Esophagus muscularis mucosa (tissue), 4 donors: ENCODE measurements around the gene LINC01488. TPM values are rescaled to one million over a fixed set of nuclear protein-coding genes. Genes with fewer than 3 reads are reported as not detected.

Experiments
- DNase-seq: peaks from one replicate; pipeline ENCODE4 v3.0.0-alpha.2; 2017; ENCODE audit errors: extremely low spot score
- H3K27ac ChIP-seq, 4 donors: fragments of 200-600 bp; sonication (generic); replicated peaks in 1 of 4; 1 replicate in 3 of 4; 2 replicates in 1 of 4; pipeline ENCODE4 v1.5.1; 2016 to 2019; ENCODE audit warnings: mild to moderate bottlenecking in 1 of 4
- H3K27me3 ChIP-seq, 4 donors: fragments of 200-600 bp; sonication (generic); one replicate each; pipeline versions ENCODE4 v1.5.1 to v1.6.0; 2016 to 2019
- H3K36me3 ChIP-seq, 4 donors: fragments of 200-600 bp; sonication (generic); one replicate each; pipeline ENCODE4 v1.5.1; 2016 to 2019
- H3K4me1 ChIP-seq, 4 donors: fragments of 200-600 bp; sonication (generic); one replicate each; pipeline ENCODE4 v1.5.1; 2016 to 2019
- H3K4me3 ChIP-seq, 4 donors: fragments of 200-600 bp; sonication (generic); 1 replicate in 2 of 4; 2 replicates in 2 of 4; pipeline ENCODE4 v1.5.1; 2016 to 2019; ENCODE audit warnings: mild to moderate bottlenecking in 4 of 4, moderate library complexity in 1 of 4
- H3K9me3 ChIP-seq, 4 donors: fragments of 200-600 bp; sonication (generic); 1 replicate in 3 of 4; 2 replicates in 1 of 4; pipeline ENCODE4 v1.5.1; 2016 to 2019
- EP300 ChIP-seq: sonication (generic); formaldehyde crosslinking; IDR thresholded peaks from one replicate; pipeline ENCODE4 v1.6.1; 2017; ENCODE audit warnings: antibody characterized with exemption
- POLR2A ChIP-seq: fragments of 450-650 bp; IDR thresholded peaks from one replicate; pipeline ENCODE4 v1.6.1; 2017; ENCODE audit warnings: antibody characterized with exemption, moderate library complexity, mild to moderate bottlenecking, low read depth
- POLR2AphosphoS5 ChIP-seq, 2 donors: sonication (generic); formaldehyde crosslinking; IDR thresholded peaks; one replicate each; pipeline ENCODE4 v1.6.1; 2017; ENCODE audit warnings: antibody characterized with exemption in 2 of 2
- WGBS: methylation state at CpG from one replicate; pipeline ENCODE4 v1.1.5; 2018; 5-methylcytosine and 5-hydroxymethylcytosine counted together
- intact Hi-C: fragments of 100-400 bp; cut with DNase I; formaldehyde crosslinking; loops from one replicate; pipeline ENCODE4 v1.15.1; 2023
- total RNA-seq, 4 donors: library from RNA; depleted of rRNA; stranded (reverse); fragments of >200 nt; gene quantifications; one replicate each; pipeline versions ENCODE4 v1.1.0 to v1.2.1, GENCODE V29; 2016
- TF ChIP-seq, protein P1 (sequence below), 3 experiments: fragments of 200-600 bp in 2 of 3; fragments of 450-650 bp in 1 of 3; sonication (generic) in 2 of 3; IDR thresholded peaks; one replicate each; pipeline ENCODE4 v1.5.1; 2017 to 2019; ENCODE audit warnings: antibody characterized with exemption in 3 of 3, mild to moderate bottlenecking in 2 of 3, moderate library complexity in 1 of 3

LINC01488 gene
- total RNA-seq, 4 donors from 2014 or later = not detected

DNA sequence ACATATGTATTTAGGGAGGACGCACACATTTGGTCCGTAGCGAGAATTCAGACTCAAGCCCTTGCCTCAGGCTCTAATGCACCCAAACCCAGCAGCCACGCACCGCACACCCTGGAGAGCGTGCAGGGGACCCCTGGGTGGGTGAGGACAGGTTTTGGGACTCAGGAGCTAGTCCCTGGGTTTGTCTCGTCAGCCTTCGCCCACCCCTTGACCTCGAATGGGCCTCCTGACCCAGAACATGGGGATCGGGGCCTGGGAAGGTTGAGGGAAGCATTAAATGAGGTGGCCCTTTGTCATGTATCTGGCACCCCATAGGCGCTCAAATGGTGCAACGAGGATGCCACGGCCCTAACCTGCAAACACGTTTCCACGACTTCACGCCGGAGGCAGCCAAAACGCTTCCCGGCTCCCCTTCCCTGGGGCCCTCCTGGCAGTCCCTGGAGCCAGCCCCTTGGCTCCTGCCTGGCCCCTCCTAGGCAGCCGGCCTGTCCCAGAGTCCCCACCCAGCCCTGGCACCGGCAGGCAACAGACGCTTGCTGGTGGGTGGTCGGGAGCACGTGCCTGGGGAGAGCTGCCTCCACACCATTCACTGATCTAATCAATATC lies 5.5 kb upstream of the LINC01488 start:
- Histone ChIP-seq H3K4me3 (no peak overlapping the region), H3K9me3 (peaks cover 0 to 5% (median 2%) of the 10 kb centered on the region in 4 donors), H3K36me3 (no peaks in the 10 kb centered on the region), H3K27ac (no peak overlapping the region), H3K4me1 (peaks cover 17 to 37% (median 31%) of the 10 kb centered on the region in 4 donors), H3K27me3 (peaks cover 0 to 10% (median 0%) of the 10 kb centered on the region in 4 donors)
- no peak for TF ChIP-seq POLR2AphosphoS5 (IDR thresholded peaks at IDR 0.05)
- no peak for TF ChIP-seq EP300
- no peak for TF ChIP-seq POLR2A
- TF ChIP-seq, protein P1, sequence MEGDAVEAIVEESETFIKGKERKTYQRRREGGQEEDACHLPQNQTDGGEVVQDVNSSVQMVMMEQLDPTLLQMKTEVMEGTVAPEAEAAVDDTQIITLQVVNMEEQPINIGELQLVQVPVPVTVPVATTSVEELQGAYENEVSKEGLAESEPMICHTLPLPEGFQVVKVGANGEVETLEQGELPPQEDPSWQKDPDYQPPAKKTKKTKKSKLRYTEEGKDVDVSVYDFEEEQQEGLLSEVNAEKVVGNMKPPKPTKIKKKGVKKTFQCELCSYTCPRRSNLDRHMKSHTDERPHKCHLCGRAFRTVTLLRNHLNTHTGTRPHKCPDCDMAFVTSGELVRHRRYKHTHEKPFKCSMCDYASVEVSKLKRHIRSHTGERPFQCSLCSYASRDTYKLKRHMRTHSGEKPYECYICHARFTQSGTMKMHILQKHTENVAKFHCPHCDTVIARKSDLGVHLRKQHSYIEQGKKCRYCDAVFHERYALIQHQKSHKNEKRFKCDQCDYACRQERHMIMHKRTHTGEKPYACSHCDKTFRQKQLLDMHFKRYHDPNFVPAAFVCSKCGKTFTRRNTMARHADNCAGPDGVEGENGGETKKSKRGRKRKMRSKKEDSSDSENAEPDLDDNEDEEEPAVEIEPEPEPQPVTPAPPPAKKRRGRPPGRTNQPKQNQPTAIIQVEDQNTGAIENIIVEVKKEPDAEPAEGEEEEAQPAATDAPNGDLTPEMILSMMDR (IDR thresholded peaks at IDR 0.05) = no peak
- DNase-seq = no peak
- intact Hi-C loops = no loop called here
- WGBS = 94% methylated on average over 16 of the region's 24 CpGs

DNA sequence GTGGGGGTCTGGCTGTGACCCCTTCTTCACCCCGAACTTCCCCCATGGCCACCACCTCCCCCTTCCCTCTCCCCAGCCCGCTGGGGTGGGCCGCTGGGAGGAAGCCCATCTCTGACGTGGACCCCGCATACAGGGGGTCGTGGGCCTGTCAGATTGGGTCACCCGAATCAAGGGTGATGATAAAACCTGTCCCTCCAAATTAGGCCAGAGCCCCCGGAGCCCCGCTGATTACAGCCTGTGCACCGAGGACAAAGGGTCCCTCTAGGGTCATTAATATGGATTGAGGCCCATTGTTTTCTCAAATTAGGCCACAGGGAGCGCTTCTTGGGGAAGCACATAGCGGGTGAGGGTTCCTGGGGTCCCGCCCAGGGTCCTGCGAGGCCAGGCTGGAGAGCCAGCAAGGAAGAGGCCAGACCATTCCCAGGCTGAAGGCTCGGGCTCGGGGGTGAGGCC lies 4.9 kb upstream of the LINC01488 start:
- no peak overlapping the region for H3K27ac ChIP-seq
- DNase-seq = no peak
- no peaks in the 10 kb centered on the region for H3K36me3 ChIP-seq
- intact Hi-C loops = no loop called here
- H3K4me3 ChIP-seq = no peak overlapping the region
- TF ChIP-seq POLR2A (no peak), POLR2AphosphoS5 (IDR thresholded peaks at IDR 0.05) (no peak)
- TF ChIP-seq, protein P1 (IDR thresholded peaks at IDR 0.05) = no peak
- H3K4me1 ChIP-seq = peaks cover 17 to 32% (median 26%) of the 10 kb centered on the region in 4 donors
- H3K27me3 ChIP-seq = peaks cover 0 to 8% (median 0%) of the 10 kb centered on the region in 4 donors
- peaks cover 0 to 5% (median 2%) of the 10 kb centered on the region in 4 donors for H3K9me3 ChIP-seq
- 91% methylated on average over 6 of the region's 16 CpGs for WGBS

DNA sequence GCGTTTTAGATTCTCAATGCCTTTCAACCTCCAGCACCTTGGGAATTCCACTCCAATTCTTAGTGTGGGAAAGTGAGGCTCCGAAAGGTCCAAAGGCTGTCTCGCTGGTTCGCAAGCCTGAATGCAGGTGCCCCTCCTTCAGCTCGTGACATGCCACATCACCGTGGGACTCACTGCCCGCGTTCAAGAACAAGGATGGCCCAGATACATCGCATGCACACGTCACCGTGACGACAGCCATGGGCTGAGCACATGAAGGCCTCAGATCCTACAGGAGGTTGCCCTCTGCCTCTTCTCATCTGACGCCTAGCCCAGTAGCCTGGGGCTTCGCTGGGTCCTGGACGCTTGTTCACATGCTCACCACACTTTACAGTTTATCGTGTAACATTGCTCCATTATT lies 4.4 kb upstream of the LINC01488 start:
- peaks cover 17 to 27% (median 23%) of the 10 kb centered on the region in 4 donors for H3K4me1 ChIP-seq
- H3K9me3 ChIP-seq = peaks cover 0 to 5% (median 2%) of the 10 kb centered on the region in 4 donors
- 92% methylated on average over 15 of the region's 16 CpGs for WGBS
- H3K27me3 ChIP-seq = peaks cover 0 to 2% (median 0%) of the 10 kb centered on the region in 4 donors
- H3K27ac ChIP-seq = no peak overlapping the region
- TF ChIP-seq EP300 (no peak), POLR2AphosphoS5 (IDR thresholded peaks at IDR 0.05) (no peak), POLR2A (no peak)
- TF ChIP-seq, protein P1 (IDR thresholded peaks at IDR 0.05) = no peak
- intact Hi-C loops = no loop called here
- no peaks in the 10 kb centered on the region for H3K36me3 ChIP-seq
- DNase-seq = no peak
- no peak overlapping the region for H3K4me3 ChIP-seq

DNA sequence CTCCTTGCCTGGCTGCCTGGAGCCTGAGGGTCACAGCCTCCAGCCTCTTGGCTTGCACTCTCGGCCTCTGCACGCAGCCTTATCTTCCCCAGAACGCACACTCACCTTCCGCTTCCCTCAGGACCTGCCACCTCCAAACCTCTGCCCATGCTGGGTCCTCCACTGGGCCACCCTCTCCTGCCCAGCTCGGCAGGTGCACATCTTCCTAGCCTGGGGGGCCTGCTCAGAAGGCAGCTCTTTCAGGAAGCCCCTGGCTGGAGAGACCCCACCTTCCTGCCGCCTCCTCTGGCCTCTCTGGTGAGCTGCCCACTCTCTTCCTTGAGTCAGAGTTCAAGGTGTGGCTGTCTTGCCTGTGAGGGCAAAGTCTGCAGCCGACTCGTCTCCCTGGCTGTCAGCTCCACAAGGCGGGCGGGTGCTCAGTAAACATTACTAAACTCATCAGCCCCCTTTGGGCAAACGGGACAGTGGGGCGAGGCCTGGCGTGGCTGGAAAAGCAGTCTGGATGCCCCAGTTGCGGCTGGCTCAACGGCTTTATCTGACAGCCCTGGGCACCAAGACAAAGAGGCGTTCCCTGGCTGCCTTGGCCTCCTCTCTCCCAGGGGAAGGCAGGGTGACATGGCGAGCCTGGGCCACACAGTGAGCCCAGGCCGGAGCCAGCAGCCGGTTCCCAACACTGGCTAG lies 1.7 kb upstream of the LINC01488 start:
- Histone ChIP-seq H3K27ac (peak overlapping the region in 1 of 4 donors; percentile 2), H3K4me1 (peaks cover 15 to 17% (median 17%) of the 10 kb centered on the region in 4 donors), H3K36me3 (no peaks in the 10 kb centered on the region), H3K4me3 (no peak overlapping the region), H3K27me3 (no peaks in the 10 kb centered on the region), H3K9me3 (no peaks in the 10 kb centered on the region)
- no peak for DNase-seq
- WGBS = 83% methylated on average over 19 of the region's 19 CpGs
- intact Hi-C loops = no loop called here
- TF ChIP-seq, protein P1 (IDR thresholded peaks at IDR 0.05) = no peak
- no peak for TF ChIP-seq POLR2A
- TF ChIP-seq POLR2AphosphoS5 (IDR thresholded peaks at IDR 0.05) = no peak
- TF ChIP-seq EP300 = no peak
